Bronchial epithelial cell (primary cell): Measurements from ENCODE around the gene VSIG10L2. TPM values are rescaled to one million over a fixed set of nuclear protein-coding genes. Genes with fewer than 3 reads are reported as not detected.

Experiments
- DNase-seq: peaks from one replicate; pipeline ENCODE4 v3.0.0-alpha.2; 2010; ENCODE audit warnings: low read depth
- FAIRE-seq: peaks from 2 replicates; lab custom pipeline; 2011; peaks lifted over from hg19 to GRCh38; lab: Jason Lieb, UNC
- H3K27me3 ChIP-seq: 2 replicates; pipeline ENCODE4 v1.5.1; 2011; ENCODE audit warnings: low read length; ENCODE audit not compliant: control insufficient read depth, insufficient read depth
- H3K36me3 ChIP-seq: 2 replicates; pipeline ENCODE4 v1.5.1; 2011; ENCODE audit warnings: low read length; ENCODE audit not compliant: control insufficient read depth, insufficient read depth
- H3K4me3 ChIP-seq: 2 replicates; pipeline ENCODE4 v1.5.1; 2011; ENCODE audit warnings: mild to moderate bottlenecking, low read depth, low read length, control low read depth
- CTCF ChIP-seq: IDR thresholded peaks from 2 replicates; pipeline ENCODE4 v1.5.1; 2011; ENCODE audit warnings: mild to moderate bottlenecking, moderate library complexity, low read length, control low read depth, inconsistent platforms; ENCODE audit not compliant: insufficient read depth, severe bottlenecking
- total RNA-seq: library from RNA; depleted of rRNA; stranded (reverse); fragments of >200 nt; gene quantifications from 2 replicates; pipeline ENCODE4 v1.2.1, GENCODE V29; 2014

Gene VSIG10L2
- total RNA-seq: 0.38 TPM in 1 of 2 replicates, not detected in the other

- no peak for TF ChIP-seq CTCF
- peaks cover 2% of the 10 kb centered on the region for H3K27me3 ChIP-seq
- DNase-seq (peak; percentile 9), FAIRE-seq (peak; percentile 7)
- H3K36me3 ChIP-seq: no peaks in the 10 kb centered on the region
- H3K4me3 ChIP-seq: no peak within 1 kb of the TSS
Observed at GRCh38 chr11:125945797-125946520, at the start of gene VSIG10L2. Gene VSIG10L2, plus strand, starts transcription at chr11:125946044. Its CDS starts 12 bp downstream, at chr11:125946056.

- no peak overlapping the region for H3K4me3 ChIP-seq
- peaks cover 3% of the 10 kb centered on the region for H3K36me3 ChIP-seq
- H3K27me3 ChIP-seq: peaks cover 2% of the 10 kb centered on the region
- DNase-seq (no peak), FAIRE-seq (no peak)
- TF ChIP-seq CTCF: no peak
Observed at GRCh38 chr11:125901872-125902271, 44.0 kb upstream of the VSIG10L2 start.

GRCh38 chr11:125902277-125902926, 43.4 kb upstream of the VSIG10L2 start:
- H3K36me3 ChIP-seq: peaks cover 3% of the 10 kb centered on the region
- FAIRE-seq (no peak), DNase-seq (no peak)
- peaks cover 2% of the 10 kb centered on the region for H3K27me3 ChIP-seq
- TF ChIP-seq CTCF: no peak
- H3K4me3 ChIP-seq: peak overlapping the region; percentile 46

- peaks cover 2% of the 10 kb centered on the region for H3K27me3 ChIP-seq
- H3K4me3 ChIP-seq: peak within 1 kb of the TSS; percentile 46
- FAIRE-seq: no peak
- peaks cover 3% of the 10 kb centered on the region for H3K36me3 ChIP-seq
- TF ChIP-seq CTCF: no peak
- DNase-seq: peak; percentile 76
Observed at GRCh38 chr11:125902927-125903710, 42.7 kb upstream of the VSIG10L2 start, which contains the start of gene PUS3. Gene PUS3, minus strand, starts transcription at chr11:125903206. Its CDS starts 6,922 bp downstream, at chr11:125896284.

- no peak for FAIRE-seq
- no peak for DNase-seq
- Histone ChIP-seq H3K4me3 (peak within 1 kb of the TSS; percentile 22), H3K36me3 (peaks cover 3% of the 10 kb centered on the region), H3K27me3 (peaks cover 2% of the 10 kb centered on the region)
- TF ChIP-seq CTCF: no peak
Observed at GRCh38 chr11:125903711-125904659, 41.9 kb upstream of the VSIG10L2 start, which contains the start of gene DDX25. Gene DDX25, plus strand, starts transcription at chr11:125904508. Its CDS starts 10 bp downstream, at chr11:125904518.
